Measurements from ENCODE around the gene TGFB2.

The TGFB2 gene

DNA sequence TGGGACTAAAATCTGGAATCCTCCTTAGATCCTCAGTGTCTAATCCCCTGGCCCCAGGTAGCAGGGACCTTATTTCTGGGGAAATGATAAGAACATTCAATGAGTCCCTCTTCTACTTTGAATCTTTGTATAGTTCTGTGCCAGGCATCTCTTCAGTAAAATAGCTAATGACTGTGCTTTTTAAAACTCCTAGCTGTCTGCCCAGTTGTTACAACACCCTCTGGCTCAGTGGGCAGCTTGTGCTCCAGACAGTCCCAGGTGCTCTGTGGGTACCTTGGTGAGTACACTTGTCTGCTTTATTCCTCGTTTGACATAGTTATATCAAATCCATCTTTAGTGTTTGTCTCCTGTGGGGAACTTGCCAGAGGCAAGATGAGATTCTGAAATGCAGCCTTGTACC, 18.0 kb downstream of the TGFB2 start:
- DNase-seq, result no peak

DNA sequence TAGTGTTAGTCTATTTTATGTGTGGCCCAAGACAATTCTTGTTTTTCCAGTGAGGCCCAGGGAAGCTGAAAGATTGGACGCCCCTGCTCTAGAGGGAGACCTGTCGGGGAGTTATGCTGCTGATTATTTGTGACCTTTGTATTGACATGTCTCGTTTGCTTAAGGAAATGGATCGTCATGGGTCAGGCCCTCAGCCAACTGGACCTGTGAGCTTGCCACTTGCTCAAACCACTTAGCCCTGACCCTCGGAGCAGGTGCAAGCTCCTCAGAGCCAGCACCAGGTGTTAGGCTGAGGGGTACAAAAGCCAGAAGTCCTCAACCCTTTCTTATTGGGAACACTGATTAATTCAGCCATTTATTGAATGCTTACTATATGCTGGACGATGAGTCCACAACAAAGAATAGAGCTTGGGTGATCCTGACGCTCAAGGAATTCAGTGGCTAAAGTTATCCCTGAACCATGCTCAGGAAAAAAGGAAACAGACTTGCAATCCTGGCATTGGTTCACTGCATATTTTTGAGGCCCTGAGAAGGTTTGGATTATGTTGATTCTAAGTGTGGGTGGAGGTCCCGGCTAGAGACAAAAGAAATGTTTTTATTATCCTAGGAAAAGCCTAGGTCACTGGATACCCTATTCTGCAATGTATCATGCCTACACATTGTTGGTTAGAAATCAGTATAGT, 19.0 kb downstream of the TGFB2 start:
- DNase-seq, result no peak

DNA sequence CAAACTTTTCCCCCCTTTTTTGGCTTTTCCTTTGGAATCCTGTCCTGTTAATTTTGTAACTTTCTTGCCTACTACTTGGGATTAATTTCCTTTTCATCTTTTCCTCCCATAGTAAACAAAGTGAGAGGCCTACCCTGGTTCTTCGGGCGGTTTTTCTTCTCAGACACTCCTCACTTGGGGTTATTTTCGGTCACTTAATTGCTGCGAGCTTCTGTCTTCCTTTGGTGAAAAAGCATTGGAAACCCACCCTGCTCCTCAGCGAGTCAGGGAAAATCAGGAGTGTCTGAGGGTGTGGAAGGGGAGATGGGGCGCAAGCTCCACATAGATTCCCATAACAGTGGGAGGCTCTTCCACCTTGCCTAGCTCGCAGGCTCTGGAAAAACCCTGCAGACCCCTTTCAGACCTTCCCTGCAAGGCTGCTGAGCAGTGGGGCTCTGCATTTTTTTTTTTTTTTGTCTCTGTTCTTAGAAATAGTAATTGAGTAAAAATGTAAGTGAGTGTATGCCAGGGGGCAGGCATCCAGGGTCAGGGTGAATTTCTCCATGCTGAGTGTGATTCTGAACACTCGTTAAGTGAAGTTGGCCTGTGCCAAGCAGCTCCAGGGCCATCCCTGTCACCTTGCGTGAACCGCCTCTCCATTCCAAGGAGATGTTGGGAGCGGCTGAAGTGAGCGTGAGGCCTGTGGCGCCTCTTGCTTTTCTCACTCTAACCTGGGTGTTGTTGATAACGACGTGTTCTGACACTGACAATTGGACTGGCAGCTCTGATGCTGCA, 20.3 kb downstream of the TGFB2 start:
- no peak for DNase-seq

DNA sequence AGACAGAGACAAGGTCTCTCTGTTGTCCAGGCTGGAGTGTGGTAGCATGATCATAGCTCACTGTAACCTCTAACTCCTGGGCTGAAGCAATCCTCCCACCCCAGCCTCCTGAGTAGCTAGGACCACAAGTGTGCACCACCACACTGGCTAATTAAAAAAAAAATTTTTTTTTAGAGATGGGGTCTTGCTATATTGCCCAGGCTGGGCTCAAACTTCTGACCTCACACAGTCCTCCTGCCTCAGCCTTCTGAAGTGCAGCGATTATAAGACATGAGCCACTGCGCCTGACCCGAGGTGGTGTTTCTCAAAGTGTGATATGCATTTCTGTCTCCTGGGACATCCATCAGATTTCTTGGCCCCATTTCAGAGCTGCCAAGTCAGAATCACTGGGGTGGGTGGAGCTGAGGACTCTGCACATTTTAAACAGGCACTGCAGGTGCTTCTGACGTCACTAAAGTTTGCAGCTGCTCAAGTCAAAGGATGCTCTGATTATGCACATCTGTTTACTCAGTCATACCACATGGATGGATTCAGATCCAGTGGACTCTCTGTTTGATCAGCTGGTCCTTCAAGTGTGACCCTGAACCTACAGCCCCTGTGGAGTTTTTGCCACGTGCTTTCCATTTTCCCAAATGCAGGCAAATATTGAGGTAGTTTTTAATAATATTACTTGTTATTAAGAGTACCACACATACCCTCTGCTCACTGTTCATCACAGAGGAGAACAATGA, 21.4 kb downstream of the TGFB2 start:
- no peak for DNase-seq

GRCh38 chr1:218367118-218367517, 22.0 kb downstream of the TGFB2 start:
- no peak for DNase-seq

- DNase-seq, result no peak
Observed at GRCh38 chr1:218368686-218369085, 23.6 kb downstream of the TGFB2 start.

DNA sequence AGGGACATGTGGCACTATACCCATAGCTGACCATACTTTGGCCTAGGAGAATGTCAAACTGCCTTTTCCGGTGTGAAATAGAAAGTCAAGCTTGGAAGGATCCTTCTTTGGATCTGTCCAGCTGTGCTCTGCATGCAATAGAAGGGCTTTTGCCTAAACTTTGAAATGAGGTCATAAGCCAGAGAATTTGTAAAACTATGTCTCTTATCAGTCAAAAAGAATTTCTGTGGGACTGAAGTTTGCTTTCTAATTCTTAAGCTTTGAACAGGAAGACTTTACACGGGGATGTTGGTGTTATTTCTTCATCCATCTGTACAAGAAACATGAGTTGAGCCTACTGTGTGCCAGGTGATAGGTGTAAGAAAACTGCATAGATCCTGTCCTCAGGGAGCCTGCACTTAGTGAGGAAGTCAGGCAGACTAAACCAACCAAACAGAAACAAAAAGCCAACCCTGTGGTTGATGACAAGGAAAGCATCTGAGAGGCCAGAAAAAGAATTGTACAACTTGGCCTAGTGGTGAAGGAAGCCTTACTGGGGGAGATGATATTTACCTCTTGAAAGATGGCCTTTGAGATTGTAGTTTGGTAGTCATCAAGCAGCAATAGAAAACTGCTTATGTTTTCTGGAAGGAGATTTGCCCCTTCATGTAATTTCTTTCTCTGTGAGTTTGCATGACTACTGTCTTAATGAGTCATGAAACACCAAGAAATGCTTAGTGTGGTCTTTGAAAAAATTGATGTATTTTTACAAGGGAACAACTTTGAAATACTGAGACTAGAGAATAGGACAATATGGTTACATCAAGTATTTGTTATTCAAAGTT, 24.8 kb downstream of the TGFB2 start:
- no peak for DNase-seq

- no peak for DNase-seq
Observed at GRCh38 chr1:218371927-218372672, 27.0 kb downstream of the TGFB2 start.

DNA sequence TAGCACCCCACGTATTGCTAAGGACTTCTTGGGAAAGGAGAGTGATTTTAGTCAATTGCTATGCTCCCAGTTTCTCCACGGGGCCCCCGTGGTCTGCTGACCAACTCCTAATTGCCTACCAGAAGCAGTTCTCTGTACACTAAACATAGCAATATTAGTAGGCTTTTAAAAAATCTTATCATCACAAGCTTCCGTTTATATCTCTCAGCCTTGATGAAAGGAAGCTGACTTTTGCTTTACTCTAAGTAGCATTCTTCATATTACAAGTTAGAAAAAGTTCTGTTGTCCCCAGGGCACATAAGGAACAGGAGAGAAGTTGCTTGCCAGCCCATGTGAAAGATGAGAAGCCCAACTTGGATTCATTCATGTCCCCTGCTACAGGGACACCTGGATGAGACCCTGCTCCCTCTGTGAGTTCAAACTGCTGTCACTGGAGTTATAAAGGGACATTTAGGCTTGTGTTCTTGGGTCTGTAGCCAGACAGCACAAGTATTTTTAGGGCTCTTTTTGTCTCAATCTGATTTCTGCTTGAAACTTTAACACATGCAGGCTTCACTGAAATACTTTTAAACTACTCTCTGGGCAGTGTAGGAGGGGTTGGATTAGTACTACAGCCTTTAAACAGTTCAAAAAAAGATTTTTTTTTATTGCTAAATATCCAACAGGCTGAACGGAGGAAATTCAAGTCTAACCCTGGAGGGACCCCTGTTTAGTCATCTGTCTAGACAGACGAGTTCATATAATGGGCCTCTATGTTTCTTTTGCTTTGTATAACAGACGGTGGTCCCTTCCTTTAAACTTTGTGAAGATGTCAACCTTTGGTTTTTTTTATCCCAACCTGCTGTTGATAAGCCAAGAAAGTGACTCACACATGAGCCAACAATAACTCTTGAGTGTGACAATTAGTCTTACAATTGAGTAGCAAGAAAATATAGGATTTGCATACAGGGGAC, 29.5 kb downstream of the TGFB2 start:
- DNase-seq, result no peak

DNA sequence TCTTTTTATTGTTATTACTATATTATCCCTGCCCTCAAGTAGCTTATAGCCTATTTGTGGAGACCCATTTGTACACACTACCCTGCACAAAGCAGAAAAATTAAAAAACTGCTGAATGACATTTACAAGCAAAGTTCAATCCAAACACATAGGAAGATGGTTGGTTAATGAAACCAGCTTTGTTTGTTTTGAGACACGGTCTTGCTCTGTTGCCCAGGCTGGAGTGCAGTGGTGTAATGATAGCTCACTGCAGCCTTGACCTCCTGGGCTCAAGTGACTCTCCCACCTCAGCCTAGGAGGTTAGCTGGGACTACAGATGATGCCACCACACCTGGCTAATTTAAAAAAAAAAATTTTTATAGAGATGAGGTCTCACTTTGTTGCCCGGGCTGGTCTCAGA, 31.6 kb downstream of the TGFB2 start:
- DNase-seq, result no peak

- DNase-seq, result no peak
Observed at GRCh38 chr1:218377143-218377660, 32.1 kb downstream of the TGFB2 start.

GRCh38 chr1:218380125-218380977, 35.2 kb downstream of the TGFB2 start:
- no peak for DNase-seq

GRCh38 chr1:218382261-218382660, 37.1 kb downstream of the TGFB2 start:
- no peak for DNase-seq

DNA sequence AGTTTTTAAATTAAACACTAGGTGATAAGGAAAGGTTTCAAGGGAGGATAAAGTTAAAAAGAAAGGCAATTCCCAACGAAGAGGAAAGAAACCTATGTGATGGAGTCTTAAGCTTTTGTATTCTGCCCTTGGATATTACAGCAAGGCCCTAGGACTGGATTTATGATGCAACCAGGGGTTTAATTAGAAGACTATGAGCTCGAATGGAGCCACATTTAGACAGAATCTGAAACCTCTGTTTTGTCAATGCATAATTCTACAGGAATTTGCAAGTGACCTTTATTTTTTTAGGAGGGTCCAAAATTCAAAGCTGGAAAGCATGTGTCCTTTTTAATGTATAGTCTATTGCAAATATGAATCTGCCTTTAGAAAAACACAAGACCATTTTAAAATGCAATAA, 37.9 kb downstream of the TGFB2 start:
- DNase-seq, result no peak

- no peak for DNase-seq
Observed at GRCh38 chr1:218383681-218384080, 38.5 kb downstream of the TGFB2 start.

DNA sequence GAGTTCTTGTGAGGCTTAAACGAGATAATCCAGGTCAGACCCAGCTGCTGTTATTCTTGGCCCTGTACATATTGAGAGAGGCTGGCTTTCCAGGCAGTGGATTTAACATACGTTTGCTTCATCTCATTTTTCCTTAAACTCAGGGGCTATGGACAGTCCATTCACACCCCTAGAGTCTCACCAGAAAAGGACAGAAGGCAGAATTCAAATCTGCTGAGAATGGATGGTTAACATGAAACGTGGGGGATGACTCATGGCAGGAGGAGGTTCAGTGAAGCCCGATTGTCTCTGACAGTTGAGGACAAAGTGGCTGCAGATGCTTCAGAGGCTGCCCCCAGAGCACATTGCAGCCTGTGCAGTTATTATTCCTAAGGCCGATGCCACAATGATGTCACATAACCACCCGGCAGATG, 39.5 kb downstream of the TGFB2 start:
- no peak for DNase-seq

- DNase-seq, result no peak
Observed at GRCh38 chr1:218388591-218388990, 43.5 kb downstream of the TGFB2 start.

GRCh38 chr1:218390618-218391017, 45.5 kb downstream of the TGFB2 start:
- no peak for DNase-seq

DNA sequence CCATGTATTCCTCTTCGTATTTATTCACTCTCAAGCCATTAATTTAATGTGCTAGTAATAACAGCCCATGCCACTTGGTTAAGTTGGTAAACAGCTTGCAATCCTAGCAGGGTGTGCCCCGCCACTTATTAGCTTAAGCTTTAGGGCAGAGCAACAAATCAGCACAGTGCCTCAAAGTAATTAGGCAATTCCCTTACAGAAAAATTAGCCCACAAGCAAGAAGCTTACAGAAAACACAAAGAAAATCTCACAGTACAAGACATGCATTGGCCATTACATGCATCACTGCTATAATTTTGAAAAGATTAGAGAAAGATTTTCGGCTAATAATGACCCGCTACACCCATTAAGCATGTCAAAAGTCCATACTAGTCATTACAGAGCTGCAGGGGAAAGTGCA, 47.6 kb downstream of the TGFB2 start:
- no peak for DNase-seq

DNA sequence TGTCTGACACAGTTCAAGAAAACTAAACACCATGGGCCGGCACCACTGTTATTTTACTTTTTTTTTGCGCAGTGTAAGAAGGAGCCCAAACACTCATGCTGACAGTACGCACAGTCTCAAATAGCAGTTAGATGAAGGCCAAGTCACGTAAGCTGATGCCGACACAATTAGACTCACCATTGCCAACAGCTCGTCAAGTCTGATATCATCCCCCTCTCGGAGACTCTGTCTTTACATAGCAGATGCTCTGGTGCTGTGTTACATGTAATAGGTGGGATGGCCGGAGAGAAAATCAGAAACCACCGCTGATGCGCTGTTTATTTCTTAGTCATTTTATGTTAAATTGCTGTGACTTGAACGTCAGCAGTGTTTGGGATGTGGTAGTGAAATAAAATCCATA, 49.3 kb downstream of the TGFB2 start:
- DNase-seq, result no peak
